ENCODE data around the gene VMP1. TPM values are rescaled to one million over a fixed set of nuclear protein-coding genes. Genes with fewer than 3 reads are reported as not detected.
"Not testable (repeated sequence)": the region's sequence is repeated elsewhere in the genome, so short reads cannot be mapped to it uniquely, and the experiment has no call there.

The VMP1 gene
- polyA plus RNA-seq, 2 of the 4 experiments (the other 2 are of a cell fraction) = 395 to 726 TPM

DNA sequence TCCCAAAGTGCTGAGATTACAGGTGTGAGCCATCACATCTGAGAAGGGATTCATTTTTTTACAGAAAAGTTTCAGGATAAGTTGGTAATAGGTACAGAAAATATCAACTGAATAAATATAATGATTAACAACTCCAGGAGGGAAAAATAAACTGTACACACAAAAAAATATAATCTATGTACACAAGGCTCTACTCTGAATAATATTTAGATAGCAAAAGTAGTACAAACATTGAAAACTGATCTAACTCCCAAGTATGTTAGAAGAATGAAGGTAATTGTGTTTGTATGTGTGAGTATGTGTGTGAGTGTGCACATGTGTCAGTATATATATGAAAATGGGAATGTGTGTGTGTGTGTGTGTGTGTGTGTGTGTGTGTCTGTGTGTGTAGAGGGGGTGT lies 164.9 kb downstream of the VMP1 start:
- ChIA-PET POLR2A (no interaction called here), CTCF (interaction anchor here (0.6 to 4.5 kb wide), 8 partner anchors 13 to 692 kb away, joined by 3 to 15 read pairs (median 3); no protein-coding TSS in a partner anchor)
- no peak for ATAC-seq
- Histone ChIP-seq H3K4me3 (no peak overlapping the region), H3K9me3 (no peaks in the 10 kb centered on the region), H3K4me2 (no peak overlapping the region), H3K27ac (no peak overlapping the region), H3K4me1 (peaks cover 5% of the 10 kb centered on the region; the same call in 2 of the 3 replicates)
- TF ChIP-seq ZC3H11A (IDR thresholded peaks at IDR 0.05) (no peak), POLR2AphosphoS2 (conservative IDR thresholded peaks at IDR 0.05; ENCODE audit: low read length) (no peak), HOXA7 (CRISPR knock-in tag; IDR thresholded peaks at IDR 0.05) (no peak), CHD4 (IDR thresholded peaks at IDR 0.05; ENCODE audit: borderline replicate concordance) (no peak), NFE2L2 (conservative IDR thresholded peaks at IDR 0.05; ENCODE audit: low read length) (no peak)
- TF ChIP-seq, protein P1, sequence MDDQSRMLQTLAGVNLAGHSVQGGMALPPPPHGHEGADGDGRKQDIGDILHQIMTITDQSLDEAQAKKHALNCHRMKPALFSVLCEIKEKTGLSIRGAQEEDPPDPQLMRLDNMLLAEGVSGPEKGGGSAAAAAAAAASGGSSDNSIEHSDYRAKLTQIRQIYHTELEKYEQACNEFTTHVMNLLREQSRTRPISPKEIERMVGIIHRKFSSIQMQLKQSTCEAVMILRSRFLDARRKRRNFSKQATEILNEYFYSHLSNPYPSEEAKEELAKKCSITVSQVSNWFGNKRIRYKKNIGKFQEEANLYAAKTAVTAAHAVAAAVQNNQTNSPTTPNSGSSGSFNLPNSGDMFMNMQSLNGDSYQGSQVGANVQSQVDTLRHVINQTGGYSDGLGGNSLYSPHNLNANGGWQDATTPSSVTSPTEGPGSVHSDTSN (IDR thresholded peaks at IDR 0.05) = no peak
- DNase-seq (ENCODE audit: low read depth in 1 of 2, low spot score in 1 of 2) = peak in 1 of 2 experiments; percentile 29
- FAIRE-seq = no peak

DNA sequence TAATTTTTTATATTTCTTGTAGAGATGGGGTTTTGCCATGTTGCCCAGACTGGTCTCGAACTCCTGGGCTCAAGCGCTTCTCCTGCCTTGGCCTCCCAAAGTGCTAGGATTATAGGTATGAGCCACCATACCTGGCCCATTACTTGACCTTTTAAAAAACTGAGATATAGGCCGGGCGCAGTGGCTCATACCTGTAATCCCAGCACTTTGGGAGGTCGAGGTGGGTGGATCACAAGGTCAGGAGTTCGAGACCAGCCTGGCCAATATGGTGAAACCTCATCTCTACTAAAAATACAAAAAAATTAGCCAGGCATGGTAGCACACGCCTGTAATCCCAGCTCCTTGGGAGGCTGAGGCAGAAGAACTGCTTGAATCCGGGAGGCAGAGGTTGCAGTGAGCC lies 166.0 kb downstream of the VMP1 start:
- POLR2A ChIA-PET = interaction anchor here (0.6 kb wide), 1 partner anchor 638 kb away, joined by 8 read pairs; no protein-coding TSS in a partner anchor

DNA sequence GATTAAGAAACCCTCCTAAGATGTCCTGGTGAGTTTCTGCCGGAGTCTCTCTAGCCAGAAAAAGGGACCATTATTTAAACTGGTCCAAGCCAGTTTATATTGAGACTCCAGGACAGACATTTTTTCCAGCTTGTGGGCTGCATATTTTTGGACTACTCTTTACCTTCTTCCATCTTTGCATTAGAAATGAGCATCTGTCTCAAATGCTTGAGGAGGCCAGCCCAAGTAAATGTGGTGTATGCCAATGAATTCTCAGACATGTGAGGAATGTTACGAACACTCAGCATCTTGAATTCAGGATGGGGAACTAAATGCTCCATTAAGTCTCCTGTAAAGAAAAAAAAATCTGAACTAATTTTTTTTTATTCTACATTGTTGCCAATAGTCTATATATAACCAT lies 166.9 kb downstream of the VMP1 start:
- DNase-seq (ENCODE audit: low read depth in 1 of 2, low spot score in 1 of 2) (no peak), FAIRE-seq (no peak), ATAC-seq (no peak)
- Histone ChIP-seq H3K4me3 (no peak overlapping the region), H3K9me3 (no peaks in the 10 kb centered on the region), H3K4me2 (no peak overlapping the region), H3K4me1 (peaks cover 5% of the 10 kb centered on the region; the same call in 2 of the 3 replicates), H3K27ac (no peak overlapping the region)
- CTCF ChIA-PET = no interaction called here
- 94% methylated on average over 2 of the region's 2 CpGs for WGBS (ENCODE audit: missing lambda C conversion rate)
- POLR2A ChIA-PET = no interaction called here
- TF ChIP-seq HES2 (IDR thresholded peaks at IDR 0.05) (no peak), TFCP2L1 (CRISPR knock-in tag; IDR thresholded peaks at IDR 0.05) (no peak), MYC (IDR thresholded peaks at IDR 0.05; ENCODE audit: borderline replicate concordance, low read length) (no peak), HEYL (CRISPR knock-in tag; IDR thresholded peaks at IDR 0.05) (no peak), FOXS1 (CRISPR knock-in tag; IDR thresholded peaks at IDR 0.05) (no peak), JUNB (IDR thresholded peaks at IDR 0.05) (no peak), ESRRA (IDR thresholded peaks at IDR 0.05; ENCODE audit: borderline replicate concordance, low read length) (no peak), GATA3 (IDR thresholded peaks at IDR 0.05; ENCODE audit: borderline replicate concordance) (no peak)
- TF ChIP-seq, protein P2, sequence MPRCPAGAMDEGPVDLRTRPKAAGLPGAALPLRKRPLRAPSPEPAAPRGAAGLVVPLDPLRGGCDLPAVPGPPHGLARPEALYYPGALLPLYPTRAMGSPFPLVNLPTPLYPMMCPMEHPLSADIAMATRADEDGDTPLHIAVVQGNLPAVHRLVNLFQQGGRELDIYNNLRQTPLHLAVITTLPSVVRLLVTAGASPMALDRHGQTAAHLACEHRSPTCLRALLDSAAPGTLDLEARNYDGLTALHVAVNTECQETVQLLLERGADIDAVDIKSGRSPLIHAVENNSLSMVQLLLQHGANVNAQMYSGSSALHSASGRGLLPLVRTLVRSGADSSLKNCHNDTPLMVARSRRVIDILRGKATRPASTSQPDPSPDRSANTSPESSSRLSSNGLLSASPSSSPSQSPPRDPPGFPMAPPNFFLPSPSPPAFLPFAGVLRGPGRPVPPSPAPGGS (IDR thresholded peaks at IDR 0.05) = no peak

More for the DNA sequence above, 166.0 kb downstream of the VMP1 start:
- H3K4me3 ChIP-seq; H3K27ac ChIP-seq; DNase-seq (ENCODE audit: low read depth in 1 of 2, low spot score in 1 of 2); CTCF ChIA-PET; ATAC-seq; H3K9me3 ChIP-seq; H3K4me2 ChIP-seq; H3K4me1 ChIP-seq; FAIRE-seq: not testable (repeated sequence)
- WGBS (ENCODE audit: missing lambda C conversion rate) = 92% methylated on average over 8 of the region's 8 CpGs

- no peak overlapping the region for H3K4me2 ChIP-seq
- H3K9me3 ChIP-seq = no peaks in the 10 kb centered on the region
- FAIRE-seq = no peak
- ChIA-PET POLR2A (no interaction called here), CTCF (interaction anchor here (1.2 to 1.6 kb wide), 3 partner anchors 19 to 38 kb away, joined by 3 to 4 read pairs (median 3); no protein-coding TSS in a partner anchor)
- ATAC-seq = no peak
- peaks cover 5% of the 10 kb centered on the region; the same call in 2 of the 3 replicates for H3K4me1 ChIP-seq
- 83% methylated on average over 3 of the region's 3 CpGs for WGBS (ENCODE audit: missing lambda C conversion rate)
- TF ChIP-seq CEBPB (IDR thresholded peaks at IDR 0.05) (peak; percentile 18 to 60; a peak in 3 of 4 replicates), HOXA7 (CRISPR knock-in tag; IDR thresholded peaks at IDR 0.05) (no peak)
- H3K4me3 ChIP-seq = no peak overlapping the region
- no peak for DNase-seq (ENCODE audit: low read depth in 1 of 2, low spot score in 1 of 2)
- no peak overlapping the region for H3K27ac ChIP-seq
Measured at GRCh38 chr17:59876107-59876506, 168.7 kb downstream of the VMP1 start.
